HFF-Myc (cell line): ENCODE measurements around the gene HDAC4.

Source experiments
- DNase-seq: peaks from one replicate; pipeline ENCODE4 v3.0.0-alpha.2; 2011; ENCODE audit warnings: low read depth; ENCODE audit errors: extremely low read depth
- H3K4me3 ChIP-seq: replicated peaks from 2 replicates; pipeline ENCODE4 v1.5.1; 2011; ENCODE audit warnings: low read depth, mild to moderate bottlenecking, control low read depth, low read length
- TF ChIP-seq, protein P1 (sequence below): IDR thresholded peaks from 2 replicates; pipeline ENCODE4 v1.5.1; 2012; ENCODE audit warnings: mild to moderate bottlenecking, low read depth, low read length, control low read depth; ENCODE audit errors: missing control alignments

HDAC4 gene

DNA sequence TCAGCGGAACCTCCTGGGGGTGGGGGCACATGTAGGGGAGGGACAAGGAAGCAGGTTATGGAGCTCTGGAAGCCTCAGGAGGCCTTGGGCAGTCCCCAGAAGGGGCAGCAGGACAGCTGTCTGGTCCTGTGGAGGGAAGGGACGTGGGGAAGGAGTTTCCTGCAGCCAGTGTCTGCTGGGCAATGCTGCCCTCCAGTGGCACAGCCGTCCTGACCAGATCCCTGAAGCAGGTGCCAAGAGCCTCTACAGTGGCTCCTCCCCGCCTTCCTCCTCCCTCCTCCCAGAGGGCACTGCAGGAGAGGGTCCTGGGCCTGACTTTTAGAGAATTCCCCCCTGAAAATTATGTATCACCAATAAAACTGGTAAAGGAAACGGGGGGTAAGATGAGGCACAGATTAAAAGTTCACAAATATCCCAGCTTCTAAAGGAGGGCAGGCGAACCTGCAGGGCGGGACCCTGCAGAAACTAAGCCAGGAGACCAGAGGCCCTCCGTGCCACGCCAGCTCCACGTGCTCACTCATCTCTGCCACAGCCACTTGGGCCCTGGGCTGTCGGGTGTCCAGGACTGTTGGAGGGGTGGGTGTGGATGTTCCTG, 294.4 kb downstream of the HDAC4 start:
- peak; percentile 20 for DNase-seq
- no peak overlapping the region for H3K4me3 ChIP-seq
- TF ChIP-seq, protein P1, sequence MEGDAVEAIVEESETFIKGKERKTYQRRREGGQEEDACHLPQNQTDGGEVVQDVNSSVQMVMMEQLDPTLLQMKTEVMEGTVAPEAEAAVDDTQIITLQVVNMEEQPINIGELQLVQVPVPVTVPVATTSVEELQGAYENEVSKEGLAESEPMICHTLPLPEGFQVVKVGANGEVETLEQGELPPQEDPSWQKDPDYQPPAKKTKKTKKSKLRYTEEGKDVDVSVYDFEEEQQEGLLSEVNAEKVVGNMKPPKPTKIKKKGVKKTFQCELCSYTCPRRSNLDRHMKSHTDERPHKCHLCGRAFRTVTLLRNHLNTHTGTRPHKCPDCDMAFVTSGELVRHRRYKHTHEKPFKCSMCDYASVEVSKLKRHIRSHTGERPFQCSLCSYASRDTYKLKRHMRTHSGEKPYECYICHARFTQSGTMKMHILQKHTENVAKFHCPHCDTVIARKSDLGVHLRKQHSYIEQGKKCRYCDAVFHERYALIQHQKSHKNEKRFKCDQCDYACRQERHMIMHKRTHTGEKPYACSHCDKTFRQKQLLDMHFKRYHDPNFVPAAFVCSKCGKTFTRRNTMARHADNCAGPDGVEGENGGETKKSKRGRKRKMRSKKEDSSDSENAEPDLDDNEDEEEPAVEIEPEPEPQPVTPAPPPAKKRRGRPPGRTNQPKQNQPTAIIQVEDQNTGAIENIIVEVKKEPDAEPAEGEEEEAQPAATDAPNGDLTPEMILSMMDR: peak; percentile 71

DNA sequence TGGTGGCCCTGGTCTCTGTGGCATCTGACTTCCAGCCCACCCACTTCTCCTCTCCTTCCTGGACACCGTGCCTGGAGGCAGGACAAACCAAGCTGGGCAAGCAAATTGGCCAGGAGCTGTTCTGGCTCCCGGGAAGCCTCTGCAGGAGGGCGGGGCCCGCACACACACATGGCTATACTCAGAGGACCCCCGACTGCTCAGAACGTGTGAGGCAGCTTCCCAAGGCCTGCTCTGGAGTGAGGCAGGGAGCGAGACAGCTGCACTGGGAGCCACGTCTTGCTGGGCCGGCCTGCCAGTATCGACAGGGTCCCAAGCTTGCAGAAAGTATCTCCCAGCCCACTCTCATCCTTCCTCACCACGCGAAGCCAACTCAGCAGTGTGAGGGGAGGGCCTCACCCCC, 295.6 kb downstream of the HDAC4 start:
- TF ChIP-seq, protein P1: no peak
- H3K4me3 ChIP-seq: no peak overlapping the region
- DNase-seq: no peak

DNA sequence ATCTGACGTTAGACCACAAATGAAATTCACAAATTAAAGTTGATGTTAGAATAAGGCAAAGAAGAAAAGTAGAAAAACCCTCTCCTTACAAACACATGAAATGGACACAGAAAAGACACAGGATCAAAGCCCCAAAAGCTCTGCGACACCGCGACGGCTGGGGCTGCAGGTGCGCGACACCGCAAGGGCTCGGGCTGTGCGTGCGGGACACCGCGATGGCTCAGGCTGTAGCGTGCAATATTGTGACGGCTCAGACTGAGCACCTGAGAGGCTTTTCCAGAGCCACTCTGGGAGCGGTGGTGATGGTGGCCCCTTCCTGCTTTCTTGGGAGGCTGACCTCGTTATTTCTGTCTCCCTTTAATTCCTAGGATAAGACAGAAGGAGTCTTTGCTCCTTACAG, 296.0 kb downstream of the HDAC4 start:
- H3K4me3 ChIP-seq: no peak overlapping the region
- TF ChIP-seq, protein P1: no peak
- no peak for DNase-seq

DNA sequence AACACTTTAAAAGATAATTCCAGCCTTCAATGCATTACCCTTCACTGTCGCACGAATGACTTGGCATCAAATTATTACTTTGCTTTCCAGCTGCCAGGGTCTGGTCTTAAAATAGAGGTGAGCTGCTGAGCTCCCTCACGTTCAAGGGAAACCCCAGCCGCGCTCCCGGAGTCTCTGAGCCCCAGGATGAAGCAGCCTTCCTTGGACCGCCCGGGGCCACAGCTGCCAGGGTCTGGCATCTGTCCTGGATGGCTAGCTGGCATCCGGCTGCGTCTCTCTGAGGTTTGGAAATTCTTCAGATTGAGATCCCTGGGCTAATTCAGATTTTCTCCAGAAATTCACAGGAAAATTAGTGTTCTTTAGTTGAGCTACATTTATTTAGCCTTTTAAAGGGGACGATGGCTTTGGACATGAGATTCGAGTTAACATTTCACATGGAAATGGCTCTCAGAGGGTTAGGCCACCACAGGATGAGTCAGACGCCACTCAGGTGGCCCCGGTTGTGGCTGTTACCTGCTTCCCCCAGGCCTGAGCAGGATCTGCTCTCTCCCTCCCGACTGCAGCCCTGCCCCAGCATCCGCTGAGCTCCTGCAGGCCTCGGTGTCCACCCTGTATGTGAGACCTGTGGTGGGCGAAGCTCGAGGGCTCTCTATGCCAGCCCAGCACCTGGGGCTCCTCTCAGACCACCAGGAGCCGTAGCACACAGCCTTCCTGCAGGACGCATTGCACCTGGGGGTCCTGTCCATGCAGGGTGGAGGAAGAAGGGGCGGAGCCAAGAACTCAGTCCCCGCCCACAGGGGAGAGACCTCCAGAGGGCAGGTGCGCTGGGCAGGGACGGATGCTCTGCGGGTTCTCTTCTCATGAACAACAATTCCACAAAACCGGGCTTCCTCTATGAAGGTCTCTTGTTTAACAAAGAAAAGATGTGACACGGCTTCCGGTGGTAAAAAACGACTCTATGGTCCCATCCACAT, 297.4 kb downstream of the HDAC4 start:
- no peak for DNase-seq
- TF ChIP-seq, protein P1: no peak
- no peak overlapping the region for H3K4me3 ChIP-seq

DNA sequence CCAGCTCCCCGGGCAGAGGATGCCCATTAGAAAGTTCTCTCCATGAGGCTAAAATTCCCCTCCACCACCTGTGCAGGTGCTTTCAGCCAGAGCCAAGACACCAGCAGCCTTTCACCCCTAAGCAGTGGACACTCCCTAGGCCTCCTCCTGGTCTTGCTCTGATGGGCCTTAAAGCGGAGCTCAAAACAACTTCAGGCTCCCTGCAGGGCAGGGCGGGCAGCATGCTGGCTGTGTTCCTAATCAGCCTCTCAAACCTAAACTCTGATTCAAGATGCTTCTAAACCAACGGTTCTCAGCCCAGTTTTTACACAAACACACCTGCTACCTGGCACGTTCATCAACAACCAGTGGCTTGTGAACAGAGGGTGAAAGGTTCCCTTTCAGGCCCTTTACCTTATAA, 298.6 kb downstream of the HDAC4 start:
- TF ChIP-seq, protein P1: no peak
- no peak overlapping the region for H3K4me3 ChIP-seq
- no peak for DNase-seq

DNA sequence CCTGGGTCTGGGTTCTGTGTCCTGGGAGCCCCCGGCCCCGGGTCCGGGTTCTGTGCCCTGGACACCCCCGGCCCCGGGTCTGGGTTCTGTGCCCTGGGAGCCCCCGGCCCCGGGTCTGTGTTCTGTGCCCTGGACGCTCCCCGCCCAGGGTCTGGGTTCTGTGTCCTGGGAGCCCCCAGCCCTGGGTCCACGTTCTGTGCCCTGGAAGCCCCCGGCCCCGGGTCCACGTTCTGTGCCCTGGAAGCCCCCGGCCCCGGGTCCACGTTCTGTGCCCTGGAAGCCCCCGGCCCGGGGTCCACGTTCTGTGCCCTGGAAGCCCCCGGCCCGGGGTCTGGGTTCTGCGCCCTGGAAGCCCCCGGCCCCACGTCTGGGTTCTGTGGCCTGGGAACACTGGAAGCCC, 299.0 kb downstream of the HDAC4 start:
- DNase-seq: no peak
- H3K4me3 ChIP-seq: no peak overlapping the region
- TF ChIP-seq, protein P1: no peak
